K562 (cell line): ENCODE data around the gene RPUSD1. TPM values are rescaled to one million over a fixed set of nuclear protein-coding genes. Genes with fewer than 3 reads are reported as not detected.
A peak's percentile ranks its signal among the peaks of the same experiment; 100 is the strongest.

Experiments used
- E2F5 ChIP-seq: sonication (generic); formaldehyde crosslinking; IDR thresholded peaks from 2 replicates; pipeline ENCODE4 v1.8.0; 2022; ENCODE audit warnings: mild to moderate bottlenecking, missing genetic modification reagents
- GATA2 ChIP-seq: sonication (generic); formaldehyde crosslinking; IDR thresholded peaks from 2 replicates; pipeline ENCODE4 v1.4.0; 2020; ENCODE audit warnings: mild to moderate bottlenecking, missing genetic modification reagents
- MLLT1 ChIP-seq, 2 experiments: fragments of 450-650 bp; IDR thresholded peaks; 2 replicates each; pipeline ENCODE4 v1.6.1; 2016
- POLR3A ChIP-seq: IDR thresholded peaks from 2 replicates; pipeline ENCODE4 v1.6.1; 2011; ENCODE audit warnings: borderline replicate concordance, mild to moderate bottlenecking, moderate library complexity; ENCODE audit not compliant: insufficient read length, insufficient read depth; ENCODE audit errors: extremely low read depth
- RBM15 ChIP-seq: fragments of 200-400 bp; formaldehyde crosslinking; IDR thresholded peaks from 2 replicates; pipeline ENCODE4 v1.6.1; 2018; ENCODE audit warnings: mild to moderate bottlenecking, low read length, moderate library complexity; ENCODE audit not compliant: insufficient read depth
- SIN3A ChIP-seq, 2 experiments: fragments of 150-350 bp in 1 of 2; IDR thresholded peaks; 2 replicates each; pipeline ENCODE4 v1.6.1; 2011 to 2016; ENCODE audit warnings: borderline replicate concordance in 2 of 2, low read depth in 2 of 2, low read length in 2 of 2, mild to moderate bottlenecking in 2 of 2, moderate library complexity in 2 of 2; ENCODE audit not compliant: control insufficient read depth in 1 of 2
- polyA plus RNA-seq, 8 experiments: library from polyadenylated mRNA; depleted of rRNA in 4 of 8; stranded (reverse) in 5 of 8; unstranded in 3 of 8; fragments of >200 nt; fragmentation: Nextera tagmentation in 2 of 8; fragmentation: Illumina TruSeq in 1 of 8; extraction: Ambion mirVana in 2 of 8; extraction: Trizol in 1 of 8; gene quantifications; 2 replicates each; pipeline versions ENCODE4 v1.2.1 to v1.2.3, GENCODE V29; 2011 to 2014; ENCODE audit warnings: inconsistent platforms in 1 of 8, missing spikeins in 1 of 8
- total RNA-seq, 7 experiments: library from RNA; depleted of rRNA in 6 of 7; stranded (reverse); fragments of >200 nt in 6 of 7; fragmentation: Illumina TruSeq in 2 of 7; extraction: Trizol in 2 of 7; gene quantifications; 2 replicates each; pipeline versions ENCODE4 v1.2.1 to v1.2.3, GENCODE V29; 2011 to 2021; ENCODE audit warnings: low replicate concordance in 1 of 7

The RPUSD1 gene
- total and polyA plus RNA-seq, 9 of the 15 experiments (the other 6 are each of a cell fraction or from before 2014, with no cell fraction given): 0.45 to 56.6 (median 12.0) TPM

- TF ChIP-seq MLLT1 (IDR thresholded peaks at IDR 0.05): no peak
- TF ChIP-seq GATA2 (CRISPR knock-in tag): 0 out of 2 replicates have a peak, but pooled peaks have one; percentile 38
- TF ChIP-seq SIN3A (IDR thresholded peaks at IDR 0.05; ENCODE audit: borderline replicate concordance in 2 of 2, control insufficient read depth in 1 of 2, low read depth in 2 of 2, low read length in 2 of 2): no peak
- TF ChIP-seq RBM15: no peak
- TF ChIP-seq E2F5: no peak
- TF ChIP-seq POLR3A: no peak
These were observed 4.6 kb downstream of the RPUSD1 start (continued) for GRCh38 chr16:783404-784161.
